Measurements from ENCODE around the gene AAMP. TPM values are rescaled to one million over a fixed set of nuclear protein-coding genes. Genes with fewer than 3 reads are reported as not detected.
A peak's percentile ranks its signal among the peaks of the same experiment; 100 is the strongest.

AAMP gene
- total RNA-seq, 1 donor from 2014 or later = 88.0 TPM

- Mint-ChIP-seq H3K4me3 (peak overlapping the region; percentile 91), H3K36me3 (ENCODE audit: low read depth) (peaks cover 35% of the 10 kb centered on the region), H3K27me3 (ENCODE audit: insufficient read depth) (no peaks in the 10 kb centered on the region), H3K9me3 (no peaks in the 10 kb centered on the region), H3K27ac (peak overlapping the region; percentile 95), H3K4me1 (ENCODE audit: low read depth) (peaks cover 50% of the 10 kb centered on the region)
- intact Hi-C loops (cut with micrococcal nuclease) = loop anchor here (1.0 to 10.0 kb wide), 9 partner anchors 11 to 1724 kb away; partner anchors contain the start of genes BCS1L, CTDSP1, DNPEP and RPL37A
- DNase-seq (ENCODE audit: low spot score) = no peak
Measured at GRCh38 chr2:218218268-218219185, 51.4 kb downstream of the AAMP start.

GRCh38 chr2:218217360-218218267 is 52.3 kb downstream of the AAMP start:
- intact Hi-C loops (cut with micrococcal nuclease) = loop anchor here (1.0 to 10.0 kb wide), 11 partner anchors 12 to 1723 kb away; partner anchors contain the start of genes AAMP, BCS1L, CNOT9 and CTDSP1
- Mint-ChIP-seq H3K36me3 (ENCODE audit: low read depth) (peaks cover 35% of the 10 kb centered on the region), H3K27me3 (ENCODE audit: insufficient read depth) (no peaks in the 10 kb centered on the region), H3K9me3 (no peaks in the 10 kb centered on the region), H3K27ac (peak overlapping the region; percentile 95), H3K4me3 (peak overlapping the region; percentile 91), H3K4me1 (ENCODE audit: low read depth) (peaks cover 41% of the 10 kb centered on the region)
- peak; percentile 63 for DNase-seq (ENCODE audit: low spot score)

DNA sequence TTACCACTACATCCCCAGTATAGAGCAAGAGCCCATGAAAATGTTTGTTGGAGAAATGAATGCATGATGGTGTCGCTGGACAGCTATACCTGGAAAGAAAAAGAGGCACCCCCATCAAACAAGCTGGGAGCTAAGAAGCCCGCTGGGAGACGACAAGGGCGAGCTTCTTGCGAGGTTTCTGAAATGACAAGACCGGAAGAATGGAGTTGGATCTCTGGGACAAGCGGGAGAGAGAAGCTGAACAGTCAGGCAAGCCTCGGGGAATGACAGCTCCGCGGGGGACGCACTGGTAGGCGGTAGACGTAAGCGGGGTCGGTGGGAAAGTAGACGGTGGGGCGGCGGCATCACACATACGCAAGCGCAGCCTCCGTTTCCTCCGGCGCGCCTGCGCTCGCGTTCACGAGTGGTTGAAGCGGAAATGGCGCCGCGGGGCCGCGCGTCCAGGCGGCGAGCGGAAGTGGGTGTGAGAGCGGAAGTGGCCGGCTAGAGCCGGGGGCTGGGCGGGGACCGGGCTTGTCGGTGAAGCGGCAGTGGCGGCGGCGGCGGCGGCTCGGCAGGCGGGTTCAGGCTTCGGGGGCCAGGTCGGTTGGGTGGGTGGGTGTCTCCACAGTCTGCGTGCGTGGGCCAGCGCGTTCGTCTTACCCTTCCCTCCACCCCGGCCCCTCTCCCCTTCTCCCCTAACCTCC is 53.1 kb downstream of the AAMP start, which contains the start of gene ARPC2:
ARPC2 (plus strand) TSS at position 516 of the 686 bp plus-strand sequence. CDS start 282 bp downstream, outside the sequence.
- H3K27ac Mint-ChIP-seq = peak within 1 kb of the TSS; percentile 95
- peaks cover 36% of the 10 kb centered on the region for H3K4me1 Mint-ChIP-seq (ENCODE audit: low read depth)
- H3K9me3 Mint-ChIP-seq = no peaks in the 10 kb centered on the region
- peak; percentile 96 for DNase-seq (ENCODE audit: low spot score)
- H3K36me3 Mint-ChIP-seq (ENCODE audit: low read depth) = peaks cover 37% of the 10 kb centered on the region
- intact Hi-C loops (cut with micrococcal nuclease) = loop anchor here (1.0 to 10.0 kb wide), 6 partner anchors 53 to 1722 kb away; partner anchors contain the start of genes AAMP, BCS1L, CNOT9 and DNPEP
- H3K4me3 Mint-ChIP-seq = peak within 1 kb of the TSS; percentile 91
- H3K27me3 Mint-ChIP-seq (ENCODE audit: insufficient read depth) = no peaks in the 10 kb centered on the region

DNA sequence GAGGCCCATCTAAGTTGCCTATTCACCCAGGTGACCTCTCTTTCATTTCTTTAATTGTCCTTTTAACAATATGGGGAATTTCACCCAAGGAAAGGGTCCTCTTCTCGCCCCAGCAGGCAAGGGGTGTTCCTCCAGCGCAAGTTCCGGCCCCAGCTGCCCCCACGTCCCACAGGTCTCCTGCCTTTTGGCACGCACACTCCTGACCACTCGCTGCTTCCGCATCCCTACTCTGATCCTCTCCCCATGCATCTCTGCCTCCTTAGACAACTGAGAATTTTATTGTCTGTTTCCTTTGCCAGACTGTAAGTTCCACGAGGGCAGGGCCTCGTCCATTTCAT is 53.6 kb downstream of the AAMP start:
- H3K27me3 Mint-ChIP-seq (ENCODE audit: insufficient read depth) = no peaks in the 10 kb centered on the region
- H3K36me3 Mint-ChIP-seq (ENCODE audit: low read depth) = peaks cover 32% of the 10 kb centered on the region

More for the DNA sequence above, 53.6 kb downstream of the AAMP start:
- peaks cover 31% of the 10 kb centered on the region for H3K4me1 Mint-ChIP-seq (ENCODE audit: low read depth)
- H3K27ac Mint-ChIP-seq = peak overlapping the region; percentile 95
- H3K9me3 Mint-ChIP-seq = no peaks in the 10 kb centered on the region
- DNase-seq (ENCODE audit: low spot score) = no peak
- intact Hi-C loops (cut with micrococcal nuclease) = loop anchor here (5.0 to 10.0 kb wide), 4 partner anchors 441 to 1722 kb away; partner anchors contain the start of genes BCS1L, DNPEP, RPL37A and TTLL4
- peak overlapping the region; percentile 91 for H3K4me3 Mint-ChIP-seq

Other genes starting within 250 kb of the AAMP start
- gene RUFY4, start 200.9 kb downstream of the AAMP start, total RNA-seq = 0.64 and 0.67 TPM in 2 replicates
- gene CXCR2, start 144.1 kb downstream of the AAMP start, total RNA-seq = not detected in 2 replicates
- not detected in 2 replicates for gene CXCR1, start 103.2 kb downstream of the AAMP start, total RNA-seq
- 507 and 509 TPM in 2 replicates for gene ARPC2, start 52.9 kb downstream of the AAMP start, total RNA-seq
- 0.54 and 0.78 TPM in 2 replicates for gene GPBAR1, start 9.1 kb downstream of the AAMP start, total RNA-seq
- 18.6 and 20.3 TPM in 2 replicates for gene PNKD, start 382 bp upstream of the AAMP start, total RNA-seq
- gene TMBIM1, start 22.4 kb upstream of the AAMP start, total RNA-seq = 66.2 and 70.5 TPM in 2 replicates
- gene CATIP, start 86.7 kb upstream of the AAMP start, total RNA-seq = not detected in 2 replicates
- gene SLC11A1, start 112.1 kb upstream of the AAMP start, total RNA-seq = 0.05 and 0.27 TPM in 2 replicates
- gene CTDSP1, start 129.7 kb upstream of the AAMP start, total RNA-seq = 105 and 106 TPM in 2 replicates
- not detected in 2 replicates for gene VIL1, start 149.0 kb upstream of the AAMP start, total RNA-seq